ENCODE measurements around the gene ZNF26.

ZNF26 gene

GRCh38 chr12:132952371-132953162, 33.6 kb upstream of the ZNF26 start:
- no peak overlapping the region for H3K9ac ChIP-seq
- peaks cover 2% of the 10 kb centered on the region for H3K79me2 ChIP-seq
- H2AFZ ChIP-seq: no peak overlapping the region
- no peaks in the 10 kb centered on the region for H3K4me1 ChIP-seq
- H3K27me3 ChIP-seq (ENCODE audit: control insufficient read depth, insufficient read depth, low read length): no peaks in the 10 kb centered on the region
- TF ChIP-seq CTCF (IDR thresholded peaks at IDR 0.05): no peak
- no peak overlapping the region for H3K4me2 ChIP-seq (ENCODE audit: low read length)
- H3K4me3 ChIP-seq (ENCODE audit: low read depth, low read length): no peak overlapping the region
- no peaks in the 10 kb centered on the region for H3K9me3 ChIP-seq (ENCODE audit: control insufficient read depth, low read length)
- H3K27ac ChIP-seq: no peak overlapping the region
- H3K36me3 ChIP-seq (ENCODE audit: control insufficient read depth, insufficient read depth, low read length): no peaks in the 10 kb centered on the region

- no peaks in the 10 kb centered on the region for H3K4me1 ChIP-seq
- H3K79me2 ChIP-seq: peaks cover 2% of the 10 kb centered on the region
- no peak for TF ChIP-seq CTCF (IDR thresholded peaks at IDR 0.05)
- H3K36me3 ChIP-seq (ENCODE audit: control insufficient read depth, insufficient read depth, low read length): no peaks in the 10 kb centered on the region
- no peak overlapping the region for H3K9ac ChIP-seq
- no peaks in the 10 kb centered on the region for H3K9me3 ChIP-seq (ENCODE audit: control insufficient read depth, low read length)
- no peaks in the 10 kb centered on the region for H3K27me3 ChIP-seq (ENCODE audit: control insufficient read depth, insufficient read depth, low read length)
- H3K4me2 ChIP-seq (ENCODE audit: low read length): no peak overlapping the region
- H3K27ac ChIP-seq: no peak overlapping the region
- H2AFZ ChIP-seq: no peak overlapping the region
- no peak overlapping the region for H3K4me3 ChIP-seq (ENCODE audit: low read depth, low read length)
Observed at GRCh38 chr12:132953163-132953425, 33.1 kb upstream of the ZNF26 start.

- H2AFZ ChIP-seq: no peak overlapping the region
- H3K4me2 ChIP-seq (ENCODE audit: low read length): no peak overlapping the region
- TF ChIP-seq CTCF (IDR thresholded peaks at IDR 0.05): no peak
- no peaks in the 10 kb centered on the region for H3K36me3 ChIP-seq (ENCODE audit: control insufficient read depth, insufficient read depth, low read length)
- no peaks in the 10 kb centered on the region for H3K27me3 ChIP-seq (ENCODE audit: control insufficient read depth, insufficient read depth, low read length)
- H3K27ac ChIP-seq: no peak overlapping the region
- H3K4me1 ChIP-seq: no peaks in the 10 kb centered on the region
- H3K9me3 ChIP-seq (ENCODE audit: control insufficient read depth, low read length): no peaks in the 10 kb centered on the region
- H3K9ac ChIP-seq: no peak overlapping the region
- H3K4me3 ChIP-seq (ENCODE audit: low read depth, low read length): no peak overlapping the region
- peaks cover 2% of the 10 kb centered on the region for H3K79me2 ChIP-seq
Observed at GRCh38 chr12:132953771-132954170, 32.4 kb upstream of the ZNF26 start.

GRCh38 chr12:132954471-132955048, 31.6 kb upstream of the ZNF26 start:
- Histone ChIP-seq H3K9me3 (ENCODE audit: control insufficient read depth, low read length) (no peaks in the 10 kb centered on the region), H3K9ac (no peak overlapping the region), H3K4me3 (ENCODE audit: low read depth, low read length) (peak overlapping the region; percentile 91), H3K27ac (no peak overlapping the region), H3K36me3 (ENCODE audit: control insufficient read depth, insufficient read depth, low read length) (no peaks in the 10 kb centered on the region), H3K4me1 (no peaks in the 10 kb centered on the region), H2AFZ (no peak overlapping the region), H3K79me2 (peaks cover 2% of the 10 kb centered on the region), H3K27me3 (ENCODE audit: control insufficient read depth, insufficient read depth, low read length) (no peaks in the 10 kb centered on the region), H3K4me2 (ENCODE audit: low read length) (peak overlapping the region; percentile 87)
- no peak for TF ChIP-seq CTCF (IDR thresholded peaks at IDR 0.05)
